Measurements from ENCODE around the gene CRIM1.

Gene CRIM1

DNA sequence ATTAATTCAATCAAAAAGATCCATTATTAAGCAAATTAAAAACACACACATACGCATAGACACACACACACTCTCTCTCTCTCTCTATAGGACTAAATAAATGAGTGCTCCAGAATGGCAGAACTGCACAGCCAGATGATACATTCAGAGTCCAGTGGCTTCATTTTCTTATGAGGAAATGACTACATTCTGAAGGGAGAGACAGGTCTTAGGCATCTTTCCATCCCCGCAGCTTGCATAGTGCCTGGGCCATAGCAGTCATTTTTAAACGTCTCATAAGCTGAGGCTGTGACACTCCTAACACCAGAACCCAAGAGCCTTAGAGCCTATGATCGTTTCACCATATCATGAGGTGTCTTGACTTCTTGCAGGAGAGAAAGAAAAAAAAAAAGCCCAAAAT, 211.3 kb downstream of the CRIM1 start:
- Histone ChIP-seq H3K9me2 (replicated peaks; ENCODE audit: insufficient read depth, low read length) (no peaks in the 10 kb centered on the region), H3K4me3 (ENCODE audit: low read length) (no peak overlapping the region), H2AFZ (ENCODE audit: low read length) (no peak overlapping the region), H3F3A (ENCODE audit: insufficient read depth, low read length) (peaks cover 5% of the 10 kb centered on the region; the same call in 1 of the 2 replicates), H3K27me3 (replicated peaks; ENCODE audit: insufficient read depth, low read length) (no peaks in the 10 kb centered on the region), H3K36me3 (replicated peaks; ENCODE audit: insufficient read depth, low read length) (no peaks in the 10 kb centered on the region), H3K4me1 (ENCODE audit: low read length) (peaks cover 8% of the 10 kb centered on the region; the same call in 1 of the 2 replicates), H3K27ac (ENCODE audit: low read length) (no peak overlapping the region), H3K79me2 (ENCODE audit: low read length) (no peaks in the 10 kb centered on the region), H3K9me3 (replicated peaks; ENCODE audit: insufficient read depth, low read length) (no peaks in the 10 kb centered on the region), H3K9ac (ENCODE audit: low read length) (no peak overlapping the region), H3K4me2 (ENCODE audit: low read depth, low read length) (no peak overlapping the region), H4K20me1 (ENCODE audit: insufficient read depth, low read length) (no peaks in the 10 kb centered on the region)
- no peak for DNase-seq
- no peak for TF ChIP-seq EZH2 (optimal IDR thresholded peaks at IDR 0.05; ENCODE audit: low read depth, low read length)
- TF ChIP-seq CTCF (IDR thresholded peaks at IDR 0.05; ENCODE audit: low read length): no peak
- TF ChIP-seq EZH2phosphoT487 (IDR thresholded peaks at IDR 0.05; ENCODE audit: low read length): no peak

GRCh38 chr2:36567711-36568408, 212.3 kb downstream of the CRIM1 start:
- Histone ChIP-seq H3F3A (ENCODE audit: insufficient read depth, low read length) (peaks cover 5% of the 10 kb centered on the region; the same call in 1 of the 2 replicates), H3K4me2 (ENCODE audit: low read depth, low read length) (no peak overlapping the region), H3K4me3 (ENCODE audit: low read length) (no peak overlapping the region), H3K27me3 (replicated peaks; ENCODE audit: insufficient read depth, low read length) (no peaks in the 10 kb centered on the region), H3K79me2 (ENCODE audit: low read length) (no peaks in the 10 kb centered on the region), H3K9me2 (replicated peaks; ENCODE audit: insufficient read depth, low read length) (no peaks in the 10 kb centered on the region), H2AFZ (ENCODE audit: low read length) (no peak overlapping the region), H4K20me1 (ENCODE audit: insufficient read depth, low read length) (no peaks in the 10 kb centered on the region), H3K4me1 (ENCODE audit: low read length) (peaks cover 7% of the 10 kb centered on the region; the same call in 1 of the 2 replicates), H3K27ac (ENCODE audit: low read length) (no peak overlapping the region), H3K9me3 (replicated peaks; ENCODE audit: insufficient read depth, low read length) (no peaks in the 10 kb centered on the region), H3K9ac (ENCODE audit: low read length) (no peak overlapping the region), H3K36me3 (replicated peaks; ENCODE audit: insufficient read depth, low read length) (no peaks in the 10 kb centered on the region)
- DNase-seq: no peak
- TF ChIP-seq CTCF (IDR thresholded peaks at IDR 0.05; ENCODE audit: low read length): no peak
- TF ChIP-seq EZH2phosphoT487 (IDR thresholded peaks at IDR 0.05; ENCODE audit: low read length): no peak
- TF ChIP-seq EZH2 (optimal IDR thresholded peaks at IDR 0.05; ENCODE audit: low read depth, low read length): no peak

GRCh38 chr2:36568516-36569246, 213.1 kb downstream of the CRIM1 start:
- Histone ChIP-seq H3K27ac (ENCODE audit: low read length) (no peak overlapping the region), H3K9me2 (replicated peaks; ENCODE audit: insufficient read depth, low read length) (no peaks in the 10 kb centered on the region), H3K27me3 (replicated peaks; ENCODE audit: insufficient read depth, low read length) (no peaks in the 10 kb centered on the region), H4K20me1 (ENCODE audit: insufficient read depth, low read length) (no peaks in the 10 kb centered on the region), H3K4me2 (ENCODE audit: low read depth, low read length) (no peak overlapping the region), H3F3A (ENCODE audit: insufficient read depth, low read length) (no peaks in the 10 kb centered on the region), H3K9me3 (replicated peaks; ENCODE audit: insufficient read depth, low read length) (no peaks in the 10 kb centered on the region), H3K4me3 (ENCODE audit: low read length) (no peak overlapping the region), H3K9ac (ENCODE audit: low read length) (no peak overlapping the region), H3K79me2 (ENCODE audit: low read length) (no peaks in the 10 kb centered on the region), H3K36me3 (replicated peaks; ENCODE audit: insufficient read depth, low read length) (no peaks in the 10 kb centered on the region), H2AFZ (ENCODE audit: low read length) (no peak overlapping the region), H3K4me1 (ENCODE audit: low read length) (no peaks in the 10 kb centered on the region)
- no peak for TF ChIP-seq EZH2 (optimal IDR thresholded peaks at IDR 0.05; ENCODE audit: low read depth, low read length)
- no peak for TF ChIP-seq EZH2phosphoT487 (IDR thresholded peaks at IDR 0.05; ENCODE audit: low read length)
- TF ChIP-seq CTCF (IDR thresholded peaks at IDR 0.05; ENCODE audit: low read length): no peak
- no peak for DNase-seq
